Measurements from ENCODE around the gene EBI3.

GRCh38 chr19:4229179-4229931, at the start of gene EBI3:
- TF ChIP-seq CTCF (conservative IDR thresholded peaks at IDR 0.05) (no peak), EZH2 (IDR thresholded peaks at IDR 0.05; ENCODE audit: low read depth) (no peak)

All from PC-9 (cell line).